Stimulated activated CD4-positive, alpha-beta T cell treated with anti-CD3 and anti-CD28 coated beads, Interleukin-12 subunit alpha, Interleukin-12 subunit beta, amount 100 ng/mL, for 4 hours (primary cell): ENCODE results near the gene IL23R.

Experiments
- DNase-seq: peaks from one replicate; pipeline ENCODE4 v3.0.0-alpha.2; 2020

The IL23R gene

DNA sequence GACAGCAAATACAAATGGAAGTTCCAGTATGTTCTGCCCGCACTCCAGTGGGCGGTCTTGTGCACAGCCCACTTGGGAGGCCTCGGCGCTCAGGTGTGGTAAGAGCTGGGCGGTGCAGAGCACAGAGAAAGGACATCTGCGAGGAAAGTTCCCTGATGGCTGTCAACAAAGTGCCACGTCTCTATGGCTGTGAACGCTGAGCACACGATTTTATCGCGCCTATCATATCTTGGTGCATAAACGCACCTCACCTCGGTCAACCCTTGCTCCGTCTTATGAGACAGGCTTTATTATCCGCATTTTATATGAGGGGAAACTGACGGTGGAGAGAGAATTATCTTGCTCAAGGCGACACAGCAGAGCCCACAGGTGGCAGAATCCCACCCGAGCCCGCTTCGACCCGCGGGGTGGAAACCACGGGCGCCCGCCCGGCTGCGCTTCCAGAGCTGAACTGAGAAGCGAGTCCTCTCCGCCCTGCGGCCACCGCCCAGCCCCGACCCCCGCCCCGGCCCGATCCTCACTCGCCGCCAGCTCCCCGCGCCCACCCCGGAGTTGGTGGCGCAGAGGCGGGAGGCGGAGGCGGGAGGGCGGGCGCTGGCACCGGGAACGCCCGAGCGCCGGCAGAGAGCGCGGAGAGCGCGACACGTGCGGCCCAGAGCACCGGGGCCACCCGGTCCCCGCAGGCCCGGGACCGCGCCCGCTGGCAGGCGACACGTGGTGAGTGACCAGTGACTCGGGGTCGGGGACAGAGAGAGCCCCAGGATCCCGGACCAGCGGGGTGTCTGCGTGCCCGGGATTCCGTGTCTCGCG lies 141.2 kb downstream of the IL23R start, which contains the start of gene IL12RB2:
TSS of gene IL12RB2 (plus strand) at position 623 of the 810 bp plus-strand sequence. CDS start 12,496 bp downstream, outside the sequence.
- DNase-seq = peak; percentile 53

DNA sequence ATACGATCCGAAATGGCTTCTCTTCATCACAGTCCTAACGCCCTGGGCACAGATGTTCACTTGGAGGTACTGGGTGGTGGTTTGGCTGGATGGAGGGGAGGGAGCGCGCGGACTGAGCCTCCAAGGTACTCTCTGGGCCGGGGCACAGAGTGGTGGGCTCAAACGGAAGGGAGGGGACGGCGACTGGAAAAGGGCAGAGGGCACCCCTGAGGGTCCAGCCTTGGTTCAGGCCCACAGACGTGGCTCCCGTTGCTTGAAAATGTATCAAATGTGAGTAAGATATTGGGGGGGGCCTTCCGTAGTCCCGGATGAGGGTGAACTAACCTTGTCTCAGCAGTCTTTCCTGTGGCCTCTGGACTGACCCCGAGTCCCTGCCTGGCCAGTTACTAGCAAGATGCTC lies 141.9 kb downstream of the IL23R start:
- DNase-seq = peak; percentile 27
